A673 (cell line): Measurements from ENCODE around the gene TMIE.

Source experiments
- EZH2 ChIP-seq: fragments of 200-600 bp; sonication (generic); IDR thresholded peaks from 2 replicates; pipeline ENCODE4 v1.6.1; 2017; ENCODE audit warnings: borderline replicate concordance, low read depth, mild to moderate bottlenecking, mixed read lengths, antibody characterized with exemption, low read length; ENCODE audit not compliant: poor library complexity, severe bottlenecking
- TF ChIP-seq, protein P1 (sequence below): fragments of 300-800, 200-600 bp; sonication (generic); conservative IDR thresholded peaks from 2 replicates; pipeline ENCODE4 v1.5.1; 2017; ENCODE audit warnings: low read depth, mild to moderate bottlenecking, antibody characterized with exemption, low read length, moderate library complexity, mixed read lengths

DNA sequence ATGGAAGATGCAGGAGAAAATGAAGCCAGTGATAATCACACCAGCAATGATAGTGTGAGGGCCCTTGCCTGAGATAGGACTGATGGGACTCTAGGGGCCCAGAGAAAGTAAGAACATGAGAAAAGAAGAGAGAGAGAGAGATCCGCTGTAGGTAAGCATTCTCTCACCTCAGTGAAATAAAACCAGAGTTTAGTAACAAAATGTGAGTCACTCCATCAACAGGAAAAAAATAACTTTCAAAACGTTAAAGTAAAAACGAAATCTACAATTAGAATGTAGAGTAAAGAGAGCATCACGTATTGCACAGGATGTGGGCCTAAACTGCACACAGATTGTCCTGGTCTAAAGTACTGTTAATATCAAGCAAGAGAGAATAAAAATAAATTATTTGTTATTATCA, 23.2 kb downstream of the TMIE start:
- TF ChIP-seq, protein P1, sequence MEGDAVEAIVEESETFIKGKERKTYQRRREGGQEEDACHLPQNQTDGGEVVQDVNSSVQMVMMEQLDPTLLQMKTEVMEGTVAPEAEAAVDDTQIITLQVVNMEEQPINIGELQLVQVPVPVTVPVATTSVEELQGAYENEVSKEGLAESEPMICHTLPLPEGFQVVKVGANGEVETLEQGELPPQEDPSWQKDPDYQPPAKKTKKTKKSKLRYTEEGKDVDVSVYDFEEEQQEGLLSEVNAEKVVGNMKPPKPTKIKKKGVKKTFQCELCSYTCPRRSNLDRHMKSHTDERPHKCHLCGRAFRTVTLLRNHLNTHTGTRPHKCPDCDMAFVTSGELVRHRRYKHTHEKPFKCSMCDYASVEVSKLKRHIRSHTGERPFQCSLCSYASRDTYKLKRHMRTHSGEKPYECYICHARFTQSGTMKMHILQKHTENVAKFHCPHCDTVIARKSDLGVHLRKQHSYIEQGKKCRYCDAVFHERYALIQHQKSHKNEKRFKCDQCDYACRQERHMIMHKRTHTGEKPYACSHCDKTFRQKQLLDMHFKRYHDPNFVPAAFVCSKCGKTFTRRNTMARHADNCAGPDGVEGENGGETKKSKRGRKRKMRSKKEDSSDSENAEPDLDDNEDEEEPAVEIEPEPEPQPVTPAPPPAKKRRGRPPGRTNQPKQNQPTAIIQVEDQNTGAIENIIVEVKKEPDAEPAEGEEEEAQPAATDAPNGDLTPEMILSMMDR: no peak
- TF ChIP-seq EZH2: no peak
